Hepatocyte (in vitro differentiated cells): ENCODE results near the gene CCBE1. TPM values are rescaled to one million over a fixed set of nuclear protein-coding genes. Genes with fewer than 3 reads are reported as not detected.
A peak's percentile ranks its signal among the peaks of the same experiment; 100 is the strongest.

Source experiments
- DNase-seq: peaks from one replicate; pipeline ENCODE4 v3.0.0-alpha.2; 2016; ENCODE audit warnings: low spot score
- H2AFZ ChIP-seq: fragments of 200-600 bp; sonication (generic); 2 replicates; pipeline ENCODE4 v1.6.0; 2016; ENCODE audit warnings: antibody characterized with exemption, mild to moderate bottlenecking
- H3K27ac ChIP-seq: fragments of 200-600 bp; sonication (generic); 2 replicates; pipeline ENCODE4 v1.5.1; 2016; ENCODE audit warnings: mild to moderate bottlenecking
- H3K27me3 ChIP-seq: fragments of 200-600 bp; sonication (generic); 2 replicates; pipeline ENCODE4 v1.6.1; 2016
- H3K36me3 ChIP-seq: fragments of 200-600 bp; sonication (generic); replicated peaks from 2 replicates; pipeline ENCODE4 v1.5.1; 2016; ENCODE audit warnings: low read depth; ENCODE audit not compliant: insufficient read depth
- H3K4me1 ChIP-seq: fragments of 200-600 bp; sonication (generic); 2 replicates; pipeline ENCODE4 v1.5.1; 2016; ENCODE audit warnings: mild to moderate bottlenecking, moderate library complexity; ENCODE audit not compliant: insufficient read depth
- H3K4me2 ChIP-seq: fragments of 200-600 bp; sonication (generic); 2 replicates; pipeline ENCODE4 v1.6.0; 2016
- H3K4me3 ChIP-seq: fragments of 200-600 bp; sonication (generic); 2 replicates; pipeline ENCODE4 v1.5.1; 2016; ENCODE audit warnings: mild to moderate bottlenecking
- H3K79me2 ChIP-seq: fragments of 200-600 bp; sonication (generic); 2 replicates; pipeline ENCODE4 v1.6.0; 2017; ENCODE audit warnings: mild to moderate bottlenecking
- H3K9me2 ChIP-seq: fragments of 200-600 bp; sonication (generic); replicated peaks from 2 replicates; pipeline ENCODE4 v1.6.0; 2017; ENCODE audit warnings: mild to moderate bottlenecking; ENCODE audit not compliant: insufficient read depth
- H3K9me3 ChIP-seq: fragments of 200-600 bp; sonication (generic); 2 replicates; pipeline ENCODE4 v1.5.1; 2016; ENCODE audit warnings: low read depth, mild to moderate bottlenecking
- H4K20me1 ChIP-seq: fragments of 200-600 bp; sonication (generic); 2 replicates; pipeline ENCODE4 v1.6.0; 2016; ENCODE audit warnings: mild to moderate bottlenecking; ENCODE audit not compliant: insufficient read depth, poor library complexity, severe bottlenecking
- CTCF ChIP-seq: fragments of 200-600 bp; sonication (generic); IDR thresholded peaks from 2 replicates; pipeline ENCODE4 v1.5.1; 2016; ENCODE audit warnings: antibody characterized with exemption, mild to moderate bottlenecking; ENCODE audit not compliant: poor library complexity
- EZH2 ChIP-seq: fragments of 200-600 bp; sonication (generic); IDR thresholded peaks from 2 replicates; pipeline ENCODE4 v1.6.1; 2016; ENCODE audit warnings: antibody characterized with exemption, mild to moderate bottlenecking, borderline replicate concordance
- EZH2phosphoT487 ChIP-seq: fragments of 200-600 bp; sonication (generic); IDR thresholded peaks from one replicate; pipeline ENCODE4 v1.6.1; 2018; ENCODE audit warnings: antibody characterized with exemption, mild to moderate bottlenecking, low read depth, moderate library complexity; ENCODE audit not compliant: unreplicated experiment, severe bottlenecking
- WGBS: methylation state at CpG from one replicate; pipeline ENCODE4 v1.1.6; 2016; ENCODE audit warnings: low lambda C conversion rate; ENCODE audit errors: missing lambda C conversion rate; 5-methylcytosine and 5-hydroxymethylcytosine counted together
- polyA plus RNA-seq: library from polyadenylated mRNA; unstranded; fragments of >200 nt; fragmentation: Nextera tagmentation; extraction: Ambion mirVana; gene quantifications from 2 replicates; pipeline ENCODE4 v1.2.1, GENCODE V29; 2016
- total RNA-seq: library from RNA; depleted of rRNA; stranded (reverse); fragments of >200 nt; gene quantifications from 2 replicates; pipeline ENCODE4 v1.2.3, GENCODE V29; 2014

The CCBE1 gene
- total and polyA plus RNA-seq, 2 experiments from 2014 or later: 3.1 to 9.2 TPM

GRCh38 chr18:59621027-59621426, 76.2 kb downstream of the CCBE1 start:
- Histone ChIP-seq H3K27me3 (peaks cover 14% of the 10 kb centered on the region), H3K4me1 (peaks cover 24% of the 10 kb centered on the region), H3K36me3 (no peaks in the 10 kb centered on the region), H3K9me3 (no peaks in the 10 kb centered on the region), H3K4me2 (no peak overlapping the region), H2AFZ (no peak overlapping the region), H3K79me2 (no peaks in the 10 kb centered on the region), H3K4me3 (no peak overlapping the region), H3K9me2 (no peaks in the 10 kb centered on the region), H4K20me1 (no peaks in the 10 kb centered on the region), H3K27ac (no peak overlapping the region)
- TF ChIP-seq CTCF: no peak
- no peak for TF ChIP-seq EZH2phosphoT487
- no peak for TF ChIP-seq EZH2
- DNase-seq: peak; percentile 22

- H3K36me3 ChIP-seq: no peaks in the 10 kb centered on the region
- no peaks in the 10 kb centered on the region for H4K20me1 ChIP-seq
- H3K27ac ChIP-seq: no peak overlapping the region
- H3K9me3 ChIP-seq: no peaks in the 10 kb centered on the region
- no peak overlapping the region for H3K4me3 ChIP-seq
- H3K79me2 ChIP-seq: no peaks in the 10 kb centered on the region
- TF ChIP-seq EZH2phosphoT487: no peak
- no peak for TF ChIP-seq CTCF
- no peak for TF ChIP-seq EZH2
- H2AFZ ChIP-seq: no peak overlapping the region
- H3K27me3 ChIP-seq: peaks cover 14% of the 10 kb centered on the region
- 89% methylated on average over 1 of the region's 1 CpG for WGBS
- DNase-seq: no peak
- no peaks in the 10 kb centered on the region for H3K9me2 ChIP-seq
- no peak overlapping the region for H3K4me2 ChIP-seq
- peaks cover 24% of the 10 kb centered on the region for H3K4me1 ChIP-seq
Observed at GRCh38 chr18:59620381-59620780, 76.8 kb downstream of the CCBE1 start.

- DNase-seq: no peak
- no peaks in the 10 kb centered on the region for H3K79me2 ChIP-seq
- H3K27ac ChIP-seq: no peak overlapping the region
- no peak overlapping the region for H2AFZ ChIP-seq
- no peaks in the 10 kb centered on the region for H3K9me2 ChIP-seq
- WGBS: 48% methylated on average over 3 of the region's 3 CpGs
- no peaks in the 10 kb centered on the region for H4K20me1 ChIP-seq
- no peaks in the 10 kb centered on the region for H3K36me3 ChIP-seq
- TF ChIP-seq EZH2 (no peak), CTCF (no peak), EZH2phosphoT487 (no peak)
- no peaks in the 10 kb centered on the region for H3K9me3 ChIP-seq
- no peak overlapping the region for H3K4me2 ChIP-seq
- peaks cover 14% of the 10 kb centered on the region for H3K27me3 ChIP-seq
- H3K4me1 ChIP-seq: peaks cover 24% of the 10 kb centered on the region
- no peak overlapping the region for H3K4me3 ChIP-seq
Observed at GRCh38 chr18:59619816-59620215, 77.4 kb downstream of the CCBE1 start.

- H3K4me3 ChIP-seq: no peak overlapping the region
- H2AFZ ChIP-seq: no peak overlapping the region
- peaks cover 15% of the 10 kb centered on the region for H3K4me1 ChIP-seq
- H3K27me3 ChIP-seq: peaks cover 14% of the 10 kb centered on the region
- DNase-seq: no peak
- H3K79me2 ChIP-seq: no peaks in the 10 kb centered on the region
- WGBS: 19% methylated on average over 3 of the region's 3 CpGs
- no peaks in the 10 kb centered on the region for H3K36me3 ChIP-seq
- no peaks in the 10 kb centered on the region for H4K20me1 ChIP-seq
- no peak overlapping the region for H3K27ac ChIP-seq
- peak overlapping the region; percentile 20 for H3K4me2 ChIP-seq
- H3K9me2 ChIP-seq: no peaks in the 10 kb centered on the region
- no peaks in the 10 kb centered on the region for H3K9me3 ChIP-seq
- no peak for TF ChIP-seq CTCF
- no peak for TF ChIP-seq EZH2
- no peak for TF ChIP-seq EZH2phosphoT487
Observed at GRCh38 chr18:59617468-59617932, 79.7 kb downstream of the CCBE1 start.
